ENCODE data around the gene NCKAP5. TPM values are rescaled to one million over a fixed set of nuclear protein-coding genes. Genes with fewer than 3 reads are reported as not detected.

Gene NCKAP5
- total RNA-seq, 1 donor from 2014 or later: 0.20 TPM

GRCh38 chr2:132651115-132652045 is 916.9 kb downstream of the NCKAP5 start:
- peaks cover 1% of the 10 kb centered on the region for H3K4me1 Mint-ChIP-seq (ENCODE audit: low read depth, unreplicated experiment)
- no peak overlapping the region for H3K4me3 Mint-ChIP-seq (ENCODE audit: unreplicated experiment)
- H3K27me3 Mint-ChIP-seq (ENCODE audit: unreplicated experiment): no peaks in the 10 kb centered on the region
- DNase-seq: no peak
- no peaks in the 10 kb centered on the region for H3K36me3 Mint-ChIP-seq (ENCODE audit: unreplicated experiment)
- peak; percentile 56 for TF ChIP-seq CTCF (IDR thresholded peaks at IDR 0.05; ENCODE audit: partially characterized antibody, unreplicated experiment)
- H3K27ac Mint-ChIP-seq (ENCODE audit: unreplicated experiment): no peak overlapping the region
- H3K9me3 Mint-ChIP-seq (ENCODE audit: unreplicated experiment): no peaks in the 10 kb centered on the region

GRCh38 chr2:132646540-132647108 is 921.6 kb downstream of the NCKAP5 start:
- Mint-ChIP-seq H3K4me1 (ENCODE audit: low read depth, unreplicated experiment) (peaks cover 5% of the 10 kb centered on the region), H3K27ac (ENCODE audit: unreplicated experiment) (no peak overlapping the region), H3K27me3 (ENCODE audit: unreplicated experiment) (no peaks in the 10 kb centered on the region), H3K9me3 (ENCODE audit: unreplicated experiment) (no peaks in the 10 kb centered on the region), H3K36me3 (ENCODE audit: unreplicated experiment) (no peaks in the 10 kb centered on the region), H3K4me3 (ENCODE audit: unreplicated experiment) (no peak overlapping the region)
- TF ChIP-seq CTCF (IDR thresholded peaks at IDR 0.05; ENCODE audit: partially characterized antibody, unreplicated experiment): no peak
- no peak for DNase-seq

GRCh38 chr2:132645722-132646539 is 922.3 kb downstream of the NCKAP5 start:
- no peaks in the 10 kb centered on the region for H3K27me3 Mint-ChIP-seq (ENCODE audit: unreplicated experiment)
- DNase-seq: no peak
- no peak for TF ChIP-seq CTCF (IDR thresholded peaks at IDR 0.05; ENCODE audit: partially characterized antibody, unreplicated experiment)
- no peaks in the 10 kb centered on the region for H3K9me3 Mint-ChIP-seq (ENCODE audit: unreplicated experiment)
- H3K4me1 Mint-ChIP-seq (ENCODE audit: low read depth, unreplicated experiment): peaks cover 5% of the 10 kb centered on the region
- no peak overlapping the region for H3K27ac Mint-ChIP-seq (ENCODE audit: unreplicated experiment)
- no peak overlapping the region for H3K4me3 Mint-ChIP-seq (ENCODE audit: unreplicated experiment)
- no peaks in the 10 kb centered on the region for H3K36me3 Mint-ChIP-seq (ENCODE audit: unreplicated experiment)

GRCh38 chr2:132645176-132645575 is 923.1 kb downstream of the NCKAP5 start:
- no peak for TF ChIP-seq CTCF (IDR thresholded peaks at IDR 0.05; ENCODE audit: partially characterized antibody, unreplicated experiment)
- no peak for DNase-seq
- Mint-ChIP-seq H3K4me3 (ENCODE audit: unreplicated experiment) (no peak overlapping the region), H3K27ac (ENCODE audit: unreplicated experiment) (no peak overlapping the region), H3K27me3 (ENCODE audit: unreplicated experiment) (no peaks in the 10 kb centered on the region), H3K4me1 (ENCODE audit: low read depth, unreplicated experiment) (peaks cover 5% of the 10 kb centered on the region), H3K9me3 (ENCODE audit: unreplicated experiment) (no peaks in the 10 kb centered on the region), H3K36me3 (ENCODE audit: unreplicated experiment) (no peaks in the 10 kb centered on the region)
